K562 (cell line): Measurements from ENCODE around the gene SPAG16. TPM values are rescaled to one million over a fixed set of nuclear protein-coding genes. Genes with fewer than 3 reads are reported as not detected.

Experiments
- ATAC-seq: fragments of 200-7000 bp; cut with Tn5 transposase; 3 replicates; pipeline ENCODE4 v1.9.1; 2020; ENCODE audit warnings: moderate library complexity
- BruUV-seq: library from RNA; stranded (reverse); fragments of 400-500 nt; replicated peaks from 2 replicates; lab custom pipeline; 2021; lab: Mats Ljungman, UMichigan
- CTCF ChIA-PET: fragments of 300-600 bp; formaldehyde crosslinking; extraction: SDS; loops from one replicate; lab custom pipeline; 2021; ENCODE audit warnings: low intra/inter-chr PET ratio; lab: Yijun Ruan, JAX
- POLR2A ChIA-PET: fragments of 300-600, 350-650 bp; sonication (Branson Sonifier 250); formaldehyde crosslinking; extraction: SDS; loops from one replicate; lab custom pipeline; 2021; ENCODE audit warnings: antibody characterized with exemption, inconsistent platforms; lab: Yijun Ruan, JAX
- DNase-seq, 4 experiments: peaks; one replicate each; pipeline versions ENCODE4 v3.0.0 to v3.0.0-alpha.2; 2011 to 2018; ENCODE audit warnings: low spot score in 3 of 4, mixed read lengths in 3 of 4; ENCODE audit errors: extremely low read depth in 1 of 4
- FAIRE-seq: peaks from 2 replicates; lab custom pipeline; 2011; peaks lifted over from hg19 to GRCh38; lab: Jason Lieb, UNC
- H2AFZ ChIP-seq: 2 replicates; pipeline ENCODE4 v1.6.0; 2011; ENCODE audit warnings: low read depth, low read length, control low read depth, inconsistent platforms
- H3K27ac ChIP-seq: fragments of 200-600 bp; 3 replicates; pipeline ENCODE4 v1.8.0; 2011; ENCODE audit warnings: low read depth, mild to moderate bottlenecking, control low read depth, inconsistent platforms, low read length, moderate library complexity, mixed read lengths; ENCODE audit errors: extremely low read depth
- H3K27me3 ChIP-seq, 2 experiments: fragments of 300-600 bp in 1 of 2; 2 replicates in 1 of 2; 3 replicates in 1 of 2; pipeline versions ENCODE4 v1.6.0 to v1.8.0; 2011; ENCODE audit warnings: inconsistent platforms in 2 of 2, low read length in 2 of 2, mild to moderate bottlenecking in 1 of 2, mixed read lengths in 1 of 2, moderate library complexity in 1 of 2; ENCODE audit not compliant: control insufficient read depth in 2 of 2, insufficient read depth in 2 of 2
- H3K36me3 ChIP-seq: fragments of 300-600 bp; 3 replicates; pipeline ENCODE4 v1.8.0; 2011; ENCODE audit warnings: mild to moderate bottlenecking, low read length, inconsistent platforms; ENCODE audit not compliant: control insufficient read depth, insufficient read depth
- H3K4me1 ChIP-seq, 2 experiments: fragments of 200-600 bp in 1 of 2; replicated peaks in 1 of 2; 2 replicates in 1 of 2; 3 replicates in 1 of 2; pipeline versions ENCODE4 v1.5.1 to v1.8.0; 2011; ENCODE audit warnings: inconsistent platforms in 2 of 2, low read length in 2 of 2, mild to moderate bottlenecking in 1 of 2, mixed read lengths in 1 of 2, moderate library complexity in 1 of 2; ENCODE audit not compliant: control insufficient read depth in 2 of 2, insufficient read depth in 2 of 2
- H3K4me2 ChIP-seq: 2 replicates; pipeline ENCODE4 v1.6.1; 2011; ENCODE audit warnings: low read length, control low read depth, inconsistent platforms, mixed read lengths; ENCODE audit not compliant: insufficient read depth
- H3K4me3 ChIP-seq: fragments of 200-600 bp; sonication (generic), shearing (Covaris generic); 2 replicates; pipeline ENCODE4 v1.5.1; 2016; ENCODE audit warnings: control low read depth, inconsistent platforms
- H3K79me2 ChIP-seq: fragments of 200-600 bp; 3 replicates; pipeline ENCODE4 v1.8.0; 2011; ENCODE audit warnings: low read length, inconsistent platforms; ENCODE audit not compliant: control insufficient read depth, insufficient read depth
- H3K9ac ChIP-seq, 2 experiments: 2 replicates each; pipeline versions ENCODE4 v1.6.0 to v1.6.1; 2011; ENCODE audit warnings: low read depth in 2 of 2, low read length in 2 of 2, control low read depth in 1 of 2, inconsistent platforms in 1 of 2, mild to moderate bottlenecking in 1 of 2, mixed read lengths in 1 of 2; ENCODE audit not compliant: insufficient read depth in 1 of 2
- H3K9me1 ChIP-seq: one replicate; pipeline ENCODE4 v1.6.0; 2011; ENCODE audit warnings: inconsistent platforms, mild to moderate bottlenecking, low read length, moderate library complexity; ENCODE audit not compliant: control insufficient read depth, insufficient read depth
- H3K9me3 ChIP-seq: replicated peaks from 2 replicates; pipeline ENCODE4 v1.5.1; 2011; ENCODE audit warnings: low read depth, low read length, inconsistent platforms; ENCODE audit not compliant: control insufficient read depth, insufficient read depth
- H4K20me1 ChIP-seq: replicated peaks from 2 replicates; pipeline ENCODE4 v1.6.1; 2011; ENCODE audit warnings: low read length, inconsistent platforms, mixed read lengths; ENCODE audit not compliant: control insufficient read depth, insufficient read depth
- ATF7 ChIP-seq: fragments of 450-650 bp; IDR thresholded peaks from 2 replicates; pipeline ENCODE4 v1.7.1; 2014; ENCODE audit warnings: mild to moderate bottlenecking, moderate library complexity
- ELK3 ChIP-seq: fragments of 450-650 bp; formaldehyde crosslinking; IDR thresholded peaks from 2 replicates; pipeline ENCODE4 v1.4.0; 2020; ENCODE audit warnings: mild to moderate bottlenecking
- HNRNPH1 ChIP-seq: fragments of 200-400 bp; formaldehyde crosslinking; optimal IDR thresholded peaks from 2 replicates; pipeline ENCODE3; 2017; ENCODE audit warnings: low read depth, mild to moderate bottlenecking, low read length, moderate library complexity
- RBFOX2 ChIP-seq: fragments of 200-400 bp; formaldehyde crosslinking; IDR thresholded peaks from 2 replicates; pipeline ENCODE4 v1.6.1; 2017; ENCODE audit warnings: low read depth, mild to moderate bottlenecking, low read length, moderate library complexity
- SAFB ChIP-seq: fragments of 200-400 bp; formaldehyde crosslinking; IDR thresholded peaks from 2 replicates; pipeline ENCODE4 v1.6.1; 2017; ENCODE audit warnings: low read depth, low read length, borderline replicate concordance
- SP1 ChIP-seq: sonication (generic); formaldehyde crosslinking; IDR thresholded peaks from 2 replicates; pipeline ENCODE4 v1.8.1; 2022; ENCODE audit warnings: mild to moderate bottlenecking, missing genetic modification reagents
- TARDBP ChIP-seq: fragments of 450-650 bp; IDR thresholded peaks from 2 replicates; pipeline ENCODE4 v1.6.1; 2016
- TEAD4 ChIP-seq, 2 experiments: sonication (generic) in 1 of 2; formaldehyde crosslinking in 1 of 2; IDR thresholded peaks; 2 replicates each; pipeline versions ENCODE4 v1.6.1 to v1.8.0; 2012 to 2022; ENCODE audit warnings: borderline replicate concordance in 1 of 2, inconsistent platforms in 1 of 2, low read length in 1 of 2, mild to moderate bottlenecking in 1 of 2, missing genetic modification reagents in 1 of 2
- USF2 ChIP-seq: sonication (generic); formaldehyde crosslinking; IDR thresholded peaks from 2 replicates; pipeline ENCODE4 v1.5.0; 2020; ENCODE audit warnings: missing genetic modification reagents
- ZNF140 ChIP-seq: fragments of 250-450 bp; sonication (Bioruptor Pico); IDR thresholded peaks from 2 replicates; pipeline ENCODE4 v1.8.0; 2021; ENCODE audit warnings: moderate library complexity, mild to moderate bottlenecking, inconsistent platforms
- ZNF232 ChIP-seq: sonication (generic); formaldehyde crosslinking; IDR thresholded peaks from 2 replicates; pipeline ENCODE4 v1.8.0; 2022; ENCODE audit warnings: mild to moderate bottlenecking, missing genetic modification reagents
- ZNF311 ChIP-seq: fragments of 250-450 bp; sonication (Bioruptor Pico); IDR thresholded peaks from 2 replicates; pipeline ENCODE4 v1.4.0; 2020; ENCODE audit warnings: mild to moderate bottlenecking, moderate library complexity
- ZNF407 ChIP-seq: fragments of 450-650 bp; IDR thresholded peaks from 2 replicates; pipeline ENCODE4 v1.6.1; 2016; ENCODE audit warnings: low read depth
- in situ Hi-C: fragments of 300-500 bp; cut with MboI; formaldehyde crosslinking; loops from 4 replicates; pipeline ENCODE4 v1.15.0; 2018; ENCODE audit warnings: inconsistent platforms, mixed read lengths
- intact Hi-C: fragments of 100-400 bp; cut with micrococcal nuclease; formaldehyde crosslinking; loops from 2 replicates; pipeline ENCODE4 v1.14.2; 2022
- polyA plus RNA-seq, 8 experiments: library from polyadenylated mRNA; depleted of rRNA in 4 of 8; stranded (reverse) in 5 of 8; unstranded in 3 of 8; fragments of >200 nt; fragmentation: Nextera tagmentation in 2 of 8; fragmentation: Illumina TruSeq in 1 of 8; extraction: Ambion mirVana in 2 of 8; extraction: Trizol in 1 of 8; gene quantifications; 2 replicates each; pipeline versions ENCODE4 v1.2.1 to v1.2.3, GENCODE V29; 2011 to 2014; ENCODE audit warnings: inconsistent platforms in 1 of 8, missing spikeins in 1 of 8
- total RNA-seq, 7 experiments: library from RNA; depleted of rRNA in 6 of 7; stranded (reverse); fragments of >200 nt in 6 of 7; fragmentation: Illumina TruSeq in 2 of 7; extraction: Trizol in 2 of 7; gene quantifications; 2 replicates each; pipeline versions ENCODE4 v1.2.1 to v1.2.3, GENCODE V29; 2011 to 2021; ENCODE audit warnings: low replicate concordance in 1 of 7

SPAG16 gene
- total and polyA plus RNA-seq, 9 of the 15 experiments (the other 6 are each of a cell fraction or from before 2014, with no cell fraction given) = 0.98 to 5.9 (median 3.5) TPM

GRCh38 chr2:214286011-214286410 lies 1001.7 kb downstream of the SPAG16 start (continued):
- TF ChIP-seq ZNF407 = no peak
- TF ChIP-seq, all 486 proteins: peak for 0

GRCh38 chr2:214293593-214293992 lies 1009.3 kb downstream of the SPAG16 start:
- H3K4me1 ChIP-seq = no peaks in the 10 kb centered on the region
- intact Hi-C loops (no loop called here), in situ Hi-C loops (no loop called here)
- TF ChIP-seq ELK3 (CRISPR knock-in tag) (no peak), ATF7 (no peak), TARDBP (no peak), SP1 (CRISPR knock-in tag) (no peak), RBFOX2 (no peak), HNRNPH1 (no peak), ZNF232 (CRISPR knock-in tag) (no peak), ZNF311 (CRISPR knock-in tag) (no peak), TEAD4 (IDR thresholded peaks at IDR 0.05; ENCODE audit: low read length) (no peak), TEAD4 (CRISPR knock-in tag; IDR thresholded peaks at IDR 0.05; ENCODE audit: borderline replicate concordance) (no peak), USF2 (CRISPR knock-in tag) (no peak), SAFB (no peak), ZNF140 (no peak)

More at GRCh38 chr2:214293593-214293992, 1009.3 kb downstream of the SPAG16 start:
- no peaks in the 10 kb centered on the region for H3K9me3 ChIP-seq
- no peaks in the 10 kb centered on the region for H3K79me2 ChIP-seq
- BruUV-seq = no TSS peak
- H3K9ac ChIP-seq = no peak overlapping the region
- no peak overlapping the region for H3K27ac ChIP-seq
- no peak overlapping the region for H3K4me2 ChIP-seq
- no peaks in the 10 kb centered on the region for H3K36me3 ChIP-seq
- no peak overlapping the region for H3K4me3 ChIP-seq
- no peaks in the 10 kb centered on the region for H4K20me1 ChIP-seq
- DNase-seq = no peak
- FAIRE-seq = no peak
- no peak for ATAC-seq
- ChIA-PET CTCF (no interaction called here), POLR2A (no interaction called here)
- H3K9me1 ChIP-seq = no peaks in the 10 kb centered on the region
- no peaks in the 10 kb centered on the region for H3K27me3 ChIP-seq
- no peak overlapping the region for H2AFZ ChIP-seq
